Measurements from ENCODE around the gene COL7A1. TPM values are rescaled to one million over a fixed set of nuclear protein-coding genes. Genes with fewer than 3 reads are reported as not detected.

COL7A1 gene
- total RNA-seq, 1 experiment from 2014 or later = 86.6 TPM

- Histone ChIP-seq H3K9me3 (replicated peaks) (no peaks in the 10 kb centered on the region), H3K27ac (no peak overlapping the region), H3K4me1 (replicated peaks) (peaks cover 46% of the 10 kb centered on the region), H3K27me3 (replicated peaks) (no peaks in the 10 kb centered on the region), H3K4me3 (no peak overlapping the region), H3K36me3 (peaks cover 92% of the 10 kb centered on the region)
- no peak for DNase-seq (ENCODE audit: low read depth in 1 of 2, low spot score in 2 of 2)
Observed at GRCh38 chr3:48601622-48601994, 6.5 kb upstream of the COL7A1 start.

- Histone ChIP-seq H3K27me3 (replicated peaks) (no peaks in the 10 kb centered on the region), H3K4me3 (no peak overlapping the region), H3K27ac (no peak overlapping the region), H3K4me1 (replicated peaks) (peaks cover 53% of the 10 kb centered on the region), H3K9me3 (replicated peaks) (no peaks in the 10 kb centered on the region), H3K36me3 (peaks cover 89% of the 10 kb centered on the region)
- DNase-seq (ENCODE audit: low read depth in 1 of 2, low spot score in 2 of 2) = no peak
Observed at GRCh38 chr3:48600711-48601621, 5.8 kb upstream of the COL7A1 start.

- H3K27me3 ChIP-seq (replicated peaks) = no peaks in the 10 kb centered on the region
- H3K27ac ChIP-seq = peak overlapping the region; percentile 95; the same call in 1 of the 2 replicates
- DNase-seq (ENCODE audit: low read depth in 1 of 2, low spot score in 2 of 2) = no peak
- H3K4me3 ChIP-seq = no peak overlapping the region
- H3K36me3 ChIP-seq = peaks cover 80% of the 10 kb centered on the region
- peaks cover 63% of the 10 kb centered on the region for H3K4me1 ChIP-seq (replicated peaks)
- H3K9me3 ChIP-seq (replicated peaks) = no peaks in the 10 kb centered on the region
Observed at GRCh38 chr3:48599509-48600285, 4.6 kb upstream of the COL7A1 start.

GRCh38 chr3:48599077-48599501 is 4.0 kb upstream of the COL7A1 start:
- Histone ChIP-seq H3K27me3 (replicated peaks) (no peaks in the 10 kb centered on the region), H3K4me1 (replicated peaks) (peaks cover 69% of the 10 kb centered on the region), H3K4me3 (no peak overlapping the region), H3K27ac (peak overlapping the region; percentile 95), H3K9me3 (replicated peaks) (no peaks in the 10 kb centered on the region), H3K36me3 (peaks cover 78% of the 10 kb centered on the region)
- DNase-seq (ENCODE audit: low read depth in 1 of 2, low spot score in 2 of 2) = no peak

- Histone ChIP-seq H3K27ac (peak overlapping the region; percentile 95), H3K4me3 (no peak overlapping the region), H3K27me3 (replicated peaks) (no peaks in the 10 kb centered on the region), H3K4me1 (replicated peaks) (peaks cover 75% of the 10 kb centered on the region), H3K9me3 (replicated peaks) (no peaks in the 10 kb centered on the region), H3K36me3 (peaks cover 78% of the 10 kb centered on the region)
- peak; percentile 96 to 98 for DNase-seq (ENCODE audit: low read depth in 1 of 2, low spot score in 2 of 2)
Observed at GRCh38 chr3:48598323-48599076, 3.4 kb upstream of the COL7A1 start.

GRCh38 chr3:48597408-48597800 is 2.3 kb upstream of the COL7A1 start:
- no peaks in the 10 kb centered on the region for H3K9me3 ChIP-seq (replicated peaks)
- H3K27me3 ChIP-seq (replicated peaks) = no peaks in the 10 kb centered on the region
- no peak overlapping the region for H3K4me3 ChIP-seq
- no peak for DNase-seq (ENCODE audit: low read depth in 1 of 2, low spot score in 2 of 2)
- peaks cover 80% of the 10 kb centered on the region for H3K36me3 ChIP-seq
- H3K27ac ChIP-seq = peak overlapping the region; percentile 95
- H3K4me1 ChIP-seq (replicated peaks) = peaks cover 86% of the 10 kb centered on the region

GRCh38 chr3:48596676-48597407 is 1.7 kb upstream of the COL7A1 start:
- H3K27ac ChIP-seq = peak overlapping the region; percentile 95
- no peaks in the 10 kb centered on the region for H3K9me3 ChIP-seq (replicated peaks)
- no peak overlapping the region for H3K4me3 ChIP-seq
- peaks cover 91% of the 10 kb centered on the region for H3K4me1 ChIP-seq (replicated peaks)
- no peak for DNase-seq (ENCODE audit: low read depth in 1 of 2, low spot score in 2 of 2)
- H3K27me3 ChIP-seq (replicated peaks) = no peaks in the 10 kb centered on the region
- peaks cover 80% of the 10 kb centered on the region for H3K36me3 ChIP-seq

GRCh38 chr3:48596157-48596556 is 1.0 kb upstream of the COL7A1 start:
- DNase-seq (ENCODE audit: low read depth in 1 of 2, low spot score in 2 of 2) = peak in 1 of 2 experiments; percentile 60
- Histone ChIP-seq H3K4me3 (no peak overlapping the region), H3K9me3 (replicated peaks) (no peaks in the 10 kb centered on the region), H3K27ac (peak overlapping the region; percentile 95), H3K4me1 (replicated peaks) (peaks cover 92% of the 10 kb centered on the region), H3K27me3 (replicated peaks) (no peaks in the 10 kb centered on the region), H3K36me3 (peaks cover 80% of the 10 kb centered on the region)

GRCh38 chr3:48595526-48596121 is 495 bp upstream of the COL7A1 start:
- no peaks in the 10 kb centered on the region for H3K9me3 ChIP-seq (replicated peaks)
- peak; percentile 99 for DNase-seq (ENCODE audit: low read depth in 1 of 2, low spot score in 2 of 2)
- H3K27ac ChIP-seq = peak overlapping the region; percentile 95
- peaks cover 80% of the 10 kb centered on the region for H3K36me3 ChIP-seq
- no peaks in the 10 kb centered on the region for H3K27me3 ChIP-seq (replicated peaks)
- peak overlapping the region; percentile 71 for H3K4me3 ChIP-seq
- peaks cover 87% of the 10 kb centered on the region for H3K4me1 ChIP-seq (replicated peaks)

- peak; percentile 36 to 58 for DNase-seq (ENCODE audit: low read depth in 1 of 2, low spot score in 2 of 2)
- peaks cover 76% of the 10 kb centered on the region for H3K4me1 ChIP-seq (replicated peaks)
- H3K9me3 ChIP-seq (replicated peaks) = no peaks in the 10 kb centered on the region
- H3K36me3 ChIP-seq = peaks cover 80% of the 10 kb centered on the region
- H3K4me3 ChIP-seq = peak overlapping the region; percentile 71
- no peaks in the 10 kb centered on the region for H3K27me3 ChIP-seq (replicated peaks)
- peak overlapping the region; percentile 75 for H3K27ac ChIP-seq
Observed at GRCh38 chr3:48594417-48595049, 596 bp downstream of the COL7A1 start.

GRCh38 chr3:48593337-48593736 is 1.8 kb downstream of the COL7A1 start:
- H3K9me3 ChIP-seq (replicated peaks) = no peaks in the 10 kb centered on the region
- no peak for DNase-seq (ENCODE audit: low read depth in 1 of 2, low spot score in 2 of 2)
- H3K36me3 ChIP-seq = peaks cover 82% of the 10 kb centered on the region
- H3K4me1 ChIP-seq (replicated peaks) = peaks cover 64% of the 10 kb centered on the region
- no peaks in the 10 kb centered on the region for H3K27me3 ChIP-seq (replicated peaks)
- H3K27ac ChIP-seq = no peak overlapping the region
- peak overlapping the region; percentile 71 for H3K4me3 ChIP-seq

GRCh38 chr3:48592519-48593087 is 2.5 kb downstream of the COL7A1 start:
- Histone ChIP-seq H3K4me3 (peak overlapping the region; percentile 71), H3K36me3 (peaks cover 84% of the 10 kb centered on the region), H3K27me3 (replicated peaks) (no peaks in the 10 kb centered on the region), H3K9me3 (replicated peaks) (no peaks in the 10 kb centered on the region), H3K27ac (no peak overlapping the region), H3K4me1 (replicated peaks) (peaks cover 57% of the 10 kb centered on the region)
- DNase-seq (ENCODE audit: low read depth in 1 of 2, low spot score in 2 of 2) = no peak

Measured in SJSA1 (cell line).